Heart left ventricle (tissue), 16 donors: ENCODE data around the gene BPHL. TPM values are rescaled to one million over a fixed set of nuclear protein-coding genes. Genes with fewer than 3 reads are reported as not detected.

Source experiments
- ATAC-seq, 4 donors: fragments of 200-7000 bp; cut with Tn5 transposase; one replicate each; pipeline ENCODE4 v1.9.1; 2020 to 2022; ENCODE audit warnings: moderate library complexity in 4 of 4, mild to moderate bottlenecking in 3 of 4, moderate number of reproducible peaks in 1 of 4
- DNase-seq, 5 donors: peaks; one replicate each; pipeline ENCODE4 v3.0.0-alpha.2; 2020
- H3K27ac ChIP-seq, 12 donors: fragments of 200-600 bp; sonication (generic) in 4 of 12; one replicate each; pipeline versions ENCODE4 v1.5.0 to v1.8.0; 2016 to 2022; ENCODE audit warnings: mild to moderate bottlenecking in 2 of 12
- H3K27me3 ChIP-seq, 9 donors: fragments of 200-600 bp; sonication (generic) in 2 of 9; one replicate each; pipeline versions ENCODE4 v1.5.1 to v1.8.0; 2016 to 2022; ENCODE audit warnings: mild to moderate bottlenecking in 3 of 9
- H3K36me3 ChIP-seq, 9 donors: fragments of 200-600 bp; sonication (generic) in 2 of 9; one replicate each; pipeline versions ENCODE4 v1.5.0 to v1.8.0; 2018 to 2022; ENCODE audit warnings: mild to moderate bottlenecking in 2 of 9
- H3K4me1 ChIP-seq, 12 donors: fragments of 200-600 bp; sonication (generic) in 4 of 12; one replicate each; pipeline versions ENCODE4 v1.5.0 to v1.8.0; 2016 to 2022; ENCODE audit warnings: mild to moderate bottlenecking in 3 of 12
- H3K4me3 ChIP-seq, 12 donors: fragments of 200-600 bp; sonication (generic) in 4 of 12; one replicate each; pipeline versions ENCODE4 v1.5.0 to v1.8.0; 2017 to 2022; ENCODE audit warnings: mild to moderate bottlenecking in 9 of 12, moderate library complexity in 4 of 12
- H3K9me3 ChIP-seq, 12 donors: fragments of 200-600 bp; sonication (generic) in 4 of 12; one replicate each; pipeline versions ENCODE4 v1.5.0 to v1.8.0; 2016 to 2022; ENCODE audit warnings: mild to moderate bottlenecking in 1 of 12
- POLR2A ChIP-seq, 2 donors: fragments of 450-650 bp; IDR thresholded peaks; one replicate each; pipeline ENCODE4 v1.6.1; 2017; ENCODE audit warnings: antibody characterized with exemption in 2 of 2, mild to moderate bottlenecking in 2 of 2, moderate library complexity in 2 of 2
- WGBS, 4 donors: extraction: QIAGEN DNeasy Blood & Tissue Kit in 2 of 4; methylation state at CpG; one replicate each; pipeline versions ENCODE4 v1.1.5 to v1.1.7; 2013 to 2018; 5-methylcytosine and 5-hydroxymethylcytosine counted together
- intact Hi-C, 10 donors: fragments of 100-400 bp; cut with DNase I; formaldehyde crosslinking; loops; one replicate each; pipeline versions ENCODE4 v1.11.1 to v1.14.2; 2022
- polyA plus RNA-seq, 2 donors: library from polyadenylated mRNA; stranded (reverse); fragments of 200-250 nt; gene quantifications; one replicate each; pipeline ENCODE4 v1.2.3, GENCODE V29; 2013
- total RNA-seq, 9 donors: library from RNA; depleted of rRNA in 2 of 9; stranded (reverse); fragments of >200 nt in 2 of 9; fragmentation: NEBNext Ultra II Directional in 3 of 9; extraction: Animal tissue kit (Norgen Biotek cat#: 25700) in 3 of 9; gene quantifications; one replicate each; pipeline versions ENCODE4 v1.1.0 to v1.2.4, GENCODE V29; 2016 to 2023
- TF ChIP-seq, protein P1 (sequence below), 12 donors: fragments of 200-600 bp; sonication (generic) in 4 of 12; IDR thresholded peaks; one replicate each; pipeline versions ENCODE4 v1.5.0 to v1.8.0; 2018 to 2022; ENCODE audit warnings: antibody characterized with exemption in 12 of 12, mild to moderate bottlenecking in 5 of 12
- donor health status: ischemic (EF 13 %, LVEDD 7.1; RV severe dilation, severe dysfunction).
- donor health status: healthy with polysubstance abuse.
- donor health status: DM: no; HTN: yes; CAD: no.
- donor health status: DM: no; HTN: no; CAD: no.
- donor health status: ischemic (EF 25% LVEDD 6.9; RV normal size, moderate dysfunction).
- donor health status: ischemic (EF 25% LVEDD 5.7; RV mildly dilated, moderate dysfunction).
- donor health status: healthy.
- donor health status: DM: yes; HTN: yes; CAD: no.
- donor health status: ischemic (EF 35%, LVEDD 5.7; RV mildly dilated, moderate dysfunction).
- donor health status: nonischemic (EF 11% LVEDD 7.7; RV severe dilation, severe dysfunction).
- donor health status: DM: yes; HTN: yes; CAD: no.
- donor health status: PGD.
- donor health status: ischemic (EF 29% LVEDD 5.4; RV normal size, mild dysfunction).
- donor health status: nonischemic (EF 23%, LVEDD 6.1; RV moderate dilation, normal function).

The BPHL gene
- total and polyA plus RNA-seq, 11 donors: 4.8 to 38.2 (median 13.5) TPM

DNA sequence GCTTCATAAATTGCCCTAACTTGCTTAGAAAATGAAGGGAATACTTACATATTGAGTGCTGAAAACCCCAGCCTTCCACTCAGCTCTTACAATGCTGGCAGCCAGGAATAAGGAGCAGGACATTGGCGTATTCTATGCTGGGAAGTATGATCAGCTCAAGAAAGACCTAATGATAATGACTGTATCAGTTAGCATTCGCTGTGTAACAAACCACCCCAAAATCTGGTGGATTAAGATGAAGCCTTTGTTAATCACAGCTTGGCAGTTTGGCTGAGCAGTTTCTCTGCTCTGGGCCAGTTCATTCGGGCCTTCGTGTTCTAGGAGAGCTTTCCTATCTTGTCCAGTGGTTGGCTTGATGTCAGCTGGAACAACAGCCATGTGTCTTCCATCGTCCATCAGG lies 72.3 kb downstream of the BPHL start:
- ATAC-seq: no peak
- Histone ChIP-seq H3K27ac (no peak overlapping the region), H3K9me3 (no peaks in the 10 kb centered on the region), H3K27me3 (no peaks in the 10 kb centered on the region), H3K4me3 (no peak overlapping the region), H3K36me3 (no peaks in the 10 kb centered on the region), H3K4me1 (peaks cover 0 to 10% (median 0%) of the 10 kb centered on the region in 12 donors)
- intact Hi-C loops: no loop called here
- no peak for TF ChIP-seq POLR2A (IDR thresholded peaks at IDR 0.05)
- TF ChIP-seq, protein P1, sequence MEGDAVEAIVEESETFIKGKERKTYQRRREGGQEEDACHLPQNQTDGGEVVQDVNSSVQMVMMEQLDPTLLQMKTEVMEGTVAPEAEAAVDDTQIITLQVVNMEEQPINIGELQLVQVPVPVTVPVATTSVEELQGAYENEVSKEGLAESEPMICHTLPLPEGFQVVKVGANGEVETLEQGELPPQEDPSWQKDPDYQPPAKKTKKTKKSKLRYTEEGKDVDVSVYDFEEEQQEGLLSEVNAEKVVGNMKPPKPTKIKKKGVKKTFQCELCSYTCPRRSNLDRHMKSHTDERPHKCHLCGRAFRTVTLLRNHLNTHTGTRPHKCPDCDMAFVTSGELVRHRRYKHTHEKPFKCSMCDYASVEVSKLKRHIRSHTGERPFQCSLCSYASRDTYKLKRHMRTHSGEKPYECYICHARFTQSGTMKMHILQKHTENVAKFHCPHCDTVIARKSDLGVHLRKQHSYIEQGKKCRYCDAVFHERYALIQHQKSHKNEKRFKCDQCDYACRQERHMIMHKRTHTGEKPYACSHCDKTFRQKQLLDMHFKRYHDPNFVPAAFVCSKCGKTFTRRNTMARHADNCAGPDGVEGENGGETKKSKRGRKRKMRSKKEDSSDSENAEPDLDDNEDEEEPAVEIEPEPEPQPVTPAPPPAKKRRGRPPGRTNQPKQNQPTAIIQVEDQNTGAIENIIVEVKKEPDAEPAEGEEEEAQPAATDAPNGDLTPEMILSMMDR (IDR thresholded peaks at IDR 0.05): no peak
- DNase-seq: no peak
- 85 to 98% (median 90%) methylated on average over 5 of the region's 5 CpGs for WGBS, 4 donors

DNA sequence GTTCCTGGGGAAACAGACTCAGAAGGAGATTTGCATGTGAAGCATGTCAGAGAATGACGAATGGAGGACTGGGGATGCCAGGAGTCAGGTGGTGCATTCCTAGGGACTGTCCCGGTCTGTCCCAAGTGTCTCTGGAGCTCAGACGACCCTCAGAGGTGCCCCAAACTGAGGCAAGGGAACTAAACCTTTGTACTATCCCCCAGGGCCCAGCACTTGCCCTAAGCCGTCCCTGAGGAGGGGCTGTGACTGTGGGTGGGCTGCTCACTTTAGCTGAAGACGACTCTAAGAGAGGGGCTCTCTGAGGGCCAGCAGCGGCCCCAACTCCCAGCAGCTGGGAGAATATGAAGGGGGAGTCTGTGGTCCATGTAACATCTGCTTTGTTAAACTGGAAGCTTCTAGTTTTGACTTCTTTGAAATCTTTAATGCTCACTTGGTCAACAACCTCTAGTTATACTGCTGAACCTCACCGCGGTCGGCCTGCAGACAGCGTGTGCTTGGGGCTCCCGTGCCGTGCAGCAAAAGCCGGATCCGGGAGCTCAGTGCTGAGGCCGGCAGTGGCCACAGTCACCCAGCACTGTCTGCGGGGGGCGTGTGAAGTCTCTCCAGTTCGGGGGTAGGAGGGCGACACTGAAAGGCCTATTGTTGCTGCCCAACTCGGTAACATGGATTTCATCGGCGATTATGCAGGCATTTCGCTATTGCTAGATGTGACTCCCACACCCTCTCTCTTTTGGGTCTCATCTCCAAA lies 74.8 kb downstream of the BPHL start:
- no peaks in the 10 kb centered on the region for H3K36me3 ChIP-seq
- intact Hi-C loops: no loop called here
- H3K4me1 ChIP-seq: peaks cover 0 to 10% (median 0%) of the 10 kb centered on the region in 12 donors
- ATAC-seq: no peak
- no peaks in the 10 kb centered on the region for H3K9me3 ChIP-seq
- H3K27ac ChIP-seq: no peak overlapping the region
- no peaks in the 10 kb centered on the region for H3K27me3 ChIP-seq
- TF ChIP-seq, protein P1 (IDR thresholded peaks at IDR 0.05): no peak
- TF ChIP-seq POLR2A (IDR thresholded peaks at IDR 0.05): no peak
- DNase-seq: no peak
- 87 to 89% (median 87%) methylated on average over 21 to 23 of the region's 23 CpGs for WGBS, 4 donors
- H3K4me3 ChIP-seq: no peak overlapping the region

DNA sequence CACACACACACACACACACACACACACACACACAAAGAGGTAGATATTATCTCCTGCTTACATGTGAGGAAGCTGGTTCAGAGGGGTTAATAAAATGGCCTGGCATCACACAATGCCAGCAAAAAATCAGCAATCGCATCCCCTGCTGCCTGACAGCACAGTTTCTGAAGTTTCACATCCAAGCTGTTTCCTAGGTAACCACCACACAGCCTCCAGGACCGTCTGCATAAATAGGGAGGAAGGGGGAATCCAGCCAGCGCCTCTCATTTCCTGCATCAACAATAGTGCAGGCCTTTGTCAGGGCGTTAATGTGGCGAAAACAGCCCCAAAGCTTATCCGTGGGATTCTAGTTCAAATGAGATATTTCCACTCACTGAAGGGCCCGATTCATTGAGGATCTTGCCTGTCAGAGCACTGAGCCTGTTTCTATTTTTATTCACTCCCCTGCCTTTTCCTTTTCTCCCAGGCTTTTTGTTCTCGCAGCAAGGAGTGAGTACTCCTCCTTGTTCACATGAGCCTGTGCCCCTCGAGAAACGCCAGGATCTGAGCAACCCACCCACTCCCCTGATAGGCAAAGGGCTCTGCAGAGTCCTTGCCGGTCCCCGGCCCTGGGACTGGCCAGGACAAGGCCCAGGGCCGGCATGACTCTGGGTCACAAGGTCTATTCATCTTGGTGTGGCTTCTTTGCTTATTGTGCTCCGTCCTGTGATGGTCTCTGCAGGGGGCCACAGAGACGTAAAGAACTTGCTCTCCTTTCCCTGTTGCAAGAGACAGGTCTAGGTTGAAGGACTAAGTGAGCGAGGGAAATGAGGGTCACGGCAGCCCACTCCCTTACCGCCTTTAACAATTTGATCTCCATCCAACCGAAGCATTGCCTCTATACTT lies 76.3 kb downstream of the BPHL start:
- intact Hi-C loops: no loop called here
- Histone ChIP-seq H3K27me3 (no peaks in the 10 kb centered on the region), H3K9me3 (peaks cover 0 to 7% (median 0%) of the 10 kb centered on the region in 12 donors), H3K36me3 (no peaks in the 10 kb centered on the region), H3K4me3 (peak overlapping the region in 1 of 12 donors; percentile 8), H3K27ac (peak overlapping the region in 10 of 12 donors; percentile 25 to 82 (median 70)), H3K4me1 (peaks cover 0 to 10% (median 0%) of the 10 kb centered on the region in 12 donors)
- TF ChIP-seq, protein P1 (IDR thresholded peaks at IDR 0.05): no peak
- no peak for TF ChIP-seq POLR2A (IDR thresholded peaks at IDR 0.05)
- 45 to 50% (median 48%) methylated on average over 19 of the region's 19 CpGs for WGBS, 4 donors
- peak in 3 of 4 donors; percentile 34 to 89 (median 47) for ATAC-seq
- peak in 3 of 5 donors; percentile 31 to 59 (median 50) for DNase-seq

DNA sequence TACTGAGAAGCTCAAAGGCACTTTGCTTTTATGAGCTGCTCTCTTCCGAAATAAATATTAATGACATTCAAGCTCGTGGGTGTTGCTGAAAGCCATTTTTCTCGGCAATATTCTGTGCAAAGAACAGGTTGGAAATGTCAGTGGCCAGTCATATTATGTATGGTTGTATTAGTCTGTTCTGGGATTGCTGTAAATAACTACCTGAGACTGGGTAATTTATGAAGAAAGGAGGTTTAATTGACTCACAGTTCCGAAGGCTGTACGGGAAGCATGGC lies 76.8 kb downstream of the BPHL start:
- peak overlapping the region in 9 of 12 donors; percentile 53 to 82 (median 70) for H3K27ac ChIP-seq
- no peaks in the 10 kb centered on the region for H3K27me3 ChIP-seq
- WGBS, 4 donors: 71 to 88% (median 82%) methylated on average over 5 of the region's 5 CpGs

More for the DNA sequence above, 76.8 kb downstream of the BPHL start:
- H3K9me3 ChIP-seq: peaks cover 0 to 7% (median 0%) of the 10 kb centered on the region in 12 donors
- H3K4me1 ChIP-seq: peaks cover 0 to 10% (median 0%) of the 10 kb centered on the region in 12 donors
- no peak overlapping the region for H3K4me3 ChIP-seq
- TF ChIP-seq, protein P1 (IDR thresholded peaks at IDR 0.05): no peak
- no peak for TF ChIP-seq POLR2A (IDR thresholded peaks at IDR 0.05)
- H3K36me3 ChIP-seq: no peaks in the 10 kb centered on the region
- intact Hi-C loops: no loop called here
- ATAC-seq (no peak), DNase-seq (no peak)
